HG02763 (cell line): Measurements from ENCODE around the gene DDR1.

Source experiments
- ATAC-seq: cut with Tn5 transposase; IDR thresholded peaks from one replicate; pipeline ENCODE4 v1.9.1; 2021; ENCODE audit warnings: mild to moderate bottlenecking, moderate library complexity; ENCODE audit not compliant: unreplicated experiment

The DDR1 gene

DNA sequence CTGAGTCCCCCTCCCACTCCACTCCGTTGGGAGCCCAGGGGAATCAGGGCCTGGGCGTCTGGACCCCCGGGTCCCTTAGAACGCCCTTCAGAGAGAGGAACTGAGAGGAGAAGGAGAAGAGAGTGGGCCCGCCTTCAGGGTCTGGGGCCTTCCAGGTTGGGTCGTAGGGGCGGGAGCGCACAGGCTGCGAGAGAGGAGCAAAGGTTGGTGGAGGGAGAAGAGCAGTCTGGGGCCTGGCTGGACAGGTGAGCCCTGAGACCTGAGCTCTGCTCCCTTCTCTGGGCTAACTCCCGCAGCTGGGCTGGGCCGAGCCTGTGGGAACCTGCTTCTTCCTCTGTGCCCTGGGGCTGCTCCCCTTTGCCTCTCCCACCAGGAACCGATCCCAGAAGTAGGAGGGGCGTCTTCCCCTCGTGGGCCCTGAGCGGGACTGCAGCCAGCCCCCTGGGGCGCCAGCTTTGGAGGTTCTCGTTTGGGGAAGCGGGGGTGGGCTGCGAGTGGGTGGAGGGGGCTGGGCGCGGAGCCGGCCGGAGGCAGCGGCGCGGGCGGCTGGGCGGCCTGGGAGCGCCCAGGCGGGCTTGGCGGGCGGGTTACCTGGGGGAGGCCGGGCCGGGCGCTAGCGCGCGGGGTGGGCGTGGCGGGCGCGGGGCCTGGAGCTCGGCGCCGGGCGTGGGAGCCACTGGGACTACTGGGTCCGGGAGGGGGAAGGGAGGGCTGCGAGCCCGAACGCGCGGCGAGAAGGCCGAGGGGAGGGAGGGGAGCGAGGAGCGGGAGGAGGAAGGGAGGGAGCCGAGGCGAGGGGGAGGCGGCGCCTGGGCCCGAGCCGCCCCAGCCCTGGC is at the start of gene DDR1:
Gene DDR1, plus strand, starts transcription at position 835 of the 836 bp plus-strand sequence. CDS start 4,211 bp downstream, outside the sequence.
- no peak for ATAC-seq

DNA sequence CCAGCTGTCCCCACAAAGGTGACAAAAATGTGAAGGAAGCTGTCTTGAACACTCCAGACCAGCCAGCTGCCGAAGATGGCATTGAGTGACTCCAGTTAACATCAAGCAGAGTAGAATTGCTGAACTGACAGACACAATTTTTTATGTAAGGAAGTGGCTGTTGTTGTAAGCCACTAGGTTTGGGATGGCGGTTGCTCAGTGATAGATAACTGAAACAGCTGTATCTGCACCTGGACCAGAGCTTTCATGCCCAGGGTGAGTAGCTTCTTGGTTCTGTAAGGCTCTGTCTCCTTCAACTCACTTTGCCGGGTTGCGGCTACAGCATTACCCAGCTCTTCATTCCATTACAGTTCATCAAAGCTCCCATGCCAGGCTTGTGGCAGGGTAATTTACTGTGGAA is 49.7 kb upstream of the DDR1 start:
- ATAC-seq = no peak

DNA sequence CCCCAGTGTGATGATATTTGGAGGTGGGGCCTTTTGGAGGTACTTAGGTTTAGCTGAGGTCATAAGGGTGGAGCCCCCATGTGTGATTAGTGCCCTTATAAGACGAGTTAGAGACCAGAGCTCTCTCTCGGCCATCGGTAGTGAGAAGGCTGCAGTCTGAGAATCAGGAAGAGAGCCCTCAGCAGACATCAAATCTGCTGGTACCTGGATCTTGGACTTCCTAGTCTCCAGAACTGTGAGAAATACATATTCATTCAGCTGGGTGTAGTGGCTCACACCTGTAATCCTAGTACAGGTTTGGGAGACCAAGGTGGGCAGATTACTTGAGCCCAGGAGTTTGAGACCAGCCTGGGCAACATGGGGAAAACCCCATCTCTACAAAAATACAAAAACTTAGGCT is 48.7 kb upstream of the DDR1 start:
- no peak for ATAC-seq

DNA sequence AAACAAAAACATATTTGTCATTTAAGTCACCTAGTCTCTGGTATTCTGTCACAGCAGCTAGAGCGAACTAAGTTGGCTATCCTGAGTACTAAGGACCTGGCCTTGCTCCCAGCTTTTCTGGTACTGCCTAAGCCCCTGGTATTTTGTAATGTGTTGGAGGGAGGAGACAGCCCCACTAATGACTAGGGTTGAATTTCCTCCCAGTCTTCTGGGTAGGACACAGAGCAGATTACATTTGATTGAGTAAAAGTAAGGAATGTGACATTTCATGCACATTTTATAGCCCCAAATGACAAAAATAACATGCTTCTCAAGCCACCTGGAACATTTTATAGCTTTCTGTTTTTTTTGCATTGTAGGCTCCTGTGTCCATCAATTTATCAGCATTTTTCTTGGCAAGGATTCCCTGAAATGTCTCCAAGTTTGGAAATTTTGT is 47.9 kb upstream of the DDR1 start:
- ATAC-seq = no peak

DNA sequence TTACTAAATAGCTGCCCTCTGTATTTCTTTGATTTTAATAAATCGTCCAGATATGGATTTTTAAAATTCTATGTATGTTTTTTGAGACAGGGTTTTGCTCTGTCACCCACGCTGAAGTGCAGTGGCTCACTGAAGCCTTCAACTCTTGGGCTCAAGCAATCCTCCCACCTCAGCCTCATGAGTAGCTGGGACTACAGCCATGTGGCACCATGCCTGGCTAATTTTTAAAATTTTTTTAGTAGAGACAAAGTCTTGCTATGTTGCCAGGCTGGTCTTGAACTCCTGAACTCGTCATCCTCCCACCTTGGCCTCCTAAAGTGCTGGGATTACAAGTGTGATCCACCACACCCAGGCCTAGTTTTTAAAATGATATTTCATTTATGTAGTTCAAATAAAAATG is 47.4 kb upstream of the DDR1 start:
- no peak for ATAC-seq

DNA sequence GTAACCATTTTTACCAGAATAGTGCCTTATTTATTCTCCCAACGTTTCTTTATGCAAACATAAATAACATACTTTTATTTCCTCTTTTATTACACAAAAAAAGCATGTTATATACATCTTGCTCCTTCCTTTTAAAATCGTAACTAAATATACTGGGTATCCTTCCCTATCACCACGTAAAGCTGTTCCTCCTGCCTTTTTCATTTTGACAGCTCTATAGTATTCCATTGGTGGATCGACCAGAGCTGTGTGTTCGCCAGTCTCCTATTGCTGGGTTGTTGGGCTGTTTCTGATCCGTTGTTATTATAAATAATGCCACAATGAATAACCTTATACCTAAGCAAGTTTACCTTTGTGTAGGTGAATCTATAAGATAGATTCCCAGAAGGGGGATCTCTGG is 46.9 kb upstream of the DDR1 start:
- no peak for ATAC-seq

DNA sequence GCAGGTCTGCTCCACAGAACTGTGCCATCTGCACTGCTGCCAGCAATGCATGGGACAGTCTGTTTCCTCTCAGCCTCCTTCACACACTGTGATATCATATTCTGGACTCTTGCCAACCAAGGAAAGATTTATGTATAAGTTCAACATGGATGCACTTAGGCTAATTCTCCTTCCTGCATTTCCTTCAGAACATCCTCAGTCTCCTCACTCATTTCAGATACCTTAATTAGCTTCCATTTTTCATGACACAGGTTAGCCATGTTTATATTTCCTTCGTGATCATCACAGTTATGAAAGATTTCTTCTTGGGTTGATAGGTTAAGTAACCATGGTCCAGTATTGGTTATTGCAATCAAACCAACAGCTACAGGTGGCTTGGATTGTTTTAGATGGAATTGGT is 46.4 kb upstream of the DDR1 start:
- no peak for ATAC-seq

DNA sequence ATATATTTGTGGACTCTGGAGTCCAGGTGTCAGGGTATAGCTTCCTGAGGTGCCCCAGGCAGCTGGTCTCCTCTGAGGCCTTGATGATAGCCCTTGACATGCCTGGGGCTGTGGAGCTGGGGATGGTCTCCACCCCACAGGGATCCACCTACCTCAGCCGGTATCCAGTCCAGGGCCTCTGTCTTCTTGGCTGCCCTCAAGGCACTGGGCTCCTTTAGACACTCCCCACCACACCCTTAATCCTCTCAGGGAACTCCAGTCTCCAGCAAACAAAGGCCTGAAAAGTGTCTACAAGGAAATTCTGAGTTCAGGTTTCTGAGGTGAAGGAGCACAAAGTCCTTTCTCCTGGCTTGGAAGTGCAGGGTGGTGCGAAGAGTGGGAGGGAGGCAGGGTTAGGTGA is 44.6 kb upstream of the DDR1 start:
- no peak for ATAC-seq

DNA sequence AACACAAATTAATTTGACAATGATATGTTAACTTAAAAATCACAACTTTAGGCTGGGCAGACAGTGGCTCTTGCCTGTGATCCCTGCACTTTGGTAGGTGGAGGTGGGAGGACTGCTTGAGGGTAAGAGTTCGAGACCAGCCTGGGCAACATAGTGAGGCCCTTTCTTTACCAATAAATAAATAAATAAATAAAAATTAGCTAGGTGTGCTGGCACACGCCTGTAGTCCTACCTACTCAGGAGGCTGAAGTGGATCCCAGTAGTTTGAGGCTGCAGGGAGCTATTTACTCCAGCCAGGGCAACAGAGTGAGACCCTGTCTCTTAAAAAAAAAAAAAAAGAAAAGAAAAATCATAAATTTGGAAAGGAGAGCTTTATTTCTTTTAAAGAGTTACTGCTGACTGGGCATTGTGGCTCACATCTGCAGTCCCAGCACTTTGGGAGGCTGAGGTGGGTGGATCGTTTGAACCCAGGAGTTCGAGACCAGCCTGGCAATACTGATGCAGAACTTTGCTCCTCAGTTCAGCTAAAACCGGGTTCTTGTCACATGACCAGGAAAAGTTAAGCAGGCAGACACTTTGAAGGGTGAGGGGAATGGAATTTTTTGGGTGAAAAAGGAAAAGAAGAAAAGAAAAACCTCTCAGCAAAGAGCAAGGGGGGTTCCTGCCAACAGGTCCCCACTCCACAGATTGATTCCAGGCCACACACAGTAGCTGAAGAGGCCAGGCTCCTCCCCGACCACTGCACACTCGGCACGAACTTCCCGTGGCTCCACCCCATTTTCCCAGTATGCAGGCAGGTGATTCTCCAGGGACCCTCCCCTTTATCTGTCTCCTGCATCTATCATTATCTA is 44.0 kb upstream of the DDR1 start:
- no peak for ATAC-seq

DNA sequence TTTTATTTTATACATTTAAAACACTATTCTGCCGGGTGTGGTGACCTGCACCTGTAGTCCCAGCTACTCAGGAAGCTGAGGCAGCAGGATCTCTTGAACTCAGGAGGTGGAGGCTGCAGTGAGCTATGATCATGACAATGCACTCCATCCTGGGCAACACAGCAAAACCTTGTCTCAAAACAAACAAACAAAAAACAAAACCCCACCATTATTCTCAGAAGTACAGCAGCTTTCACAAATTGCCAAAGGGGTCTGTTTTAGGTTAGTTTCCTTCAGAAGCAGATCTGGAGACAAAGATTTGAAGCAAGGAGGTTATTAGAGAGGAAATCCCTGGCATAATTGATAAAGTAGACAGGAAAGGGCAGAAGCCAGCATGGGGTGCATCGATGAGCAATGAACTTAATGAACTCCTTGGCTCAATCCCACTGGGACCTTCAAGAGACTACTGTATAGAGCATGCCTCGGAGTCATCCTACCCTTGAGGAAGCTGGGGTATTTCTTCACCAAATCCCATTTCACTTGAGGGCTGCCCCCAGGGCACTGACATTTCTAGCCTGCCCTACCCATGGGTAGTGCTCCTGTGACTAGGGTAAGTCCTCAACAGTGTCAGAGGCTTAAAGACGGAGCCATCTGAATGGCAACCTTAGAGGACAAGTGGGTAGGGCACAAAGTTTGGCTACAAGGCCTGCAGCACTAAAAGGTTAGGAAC is 43.2 kb upstream of the DDR1 start:
- ATAC-seq = no peak

DNA sequence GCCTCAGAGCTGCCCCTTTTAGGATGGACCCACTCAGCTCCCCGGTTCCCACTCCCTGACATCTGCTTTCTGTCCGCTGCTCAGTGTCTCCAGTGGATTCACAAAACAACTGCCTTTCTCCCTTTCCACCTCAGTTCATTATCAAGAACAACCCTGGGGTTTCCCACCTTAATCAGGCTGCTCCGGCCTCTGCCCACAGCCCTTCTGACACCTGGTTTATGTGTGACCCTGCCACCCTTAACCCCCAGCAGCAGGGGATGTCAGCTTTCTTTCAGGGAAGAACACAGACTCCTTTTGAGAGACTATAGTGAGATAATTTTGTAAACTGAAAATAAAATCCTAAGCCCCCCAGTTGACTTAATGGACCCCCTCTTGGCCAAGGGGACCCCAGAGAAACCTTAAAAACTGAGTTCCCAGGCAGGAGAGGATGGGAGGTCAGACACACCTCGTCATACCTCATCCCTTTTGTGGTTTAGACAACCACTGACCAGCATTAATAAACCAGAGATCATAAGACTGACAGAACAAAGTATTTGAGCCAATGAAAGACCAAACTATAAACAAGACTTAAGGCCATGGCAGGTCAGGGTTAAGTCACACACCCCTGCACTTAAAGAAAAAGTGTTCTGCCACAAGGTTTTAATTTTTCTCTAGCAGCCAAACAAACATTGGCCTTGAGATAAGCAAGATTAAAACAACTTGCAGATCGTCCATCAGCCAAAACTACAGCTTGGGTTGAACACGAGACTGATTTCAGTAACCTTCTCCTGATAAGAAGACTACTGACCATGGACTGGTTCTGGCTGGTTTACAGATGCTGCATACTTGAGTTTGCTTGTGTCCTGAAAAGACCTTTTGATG is 42.4 kb upstream of the DDR1 start:
- ATAC-seq = no peak

DNA sequence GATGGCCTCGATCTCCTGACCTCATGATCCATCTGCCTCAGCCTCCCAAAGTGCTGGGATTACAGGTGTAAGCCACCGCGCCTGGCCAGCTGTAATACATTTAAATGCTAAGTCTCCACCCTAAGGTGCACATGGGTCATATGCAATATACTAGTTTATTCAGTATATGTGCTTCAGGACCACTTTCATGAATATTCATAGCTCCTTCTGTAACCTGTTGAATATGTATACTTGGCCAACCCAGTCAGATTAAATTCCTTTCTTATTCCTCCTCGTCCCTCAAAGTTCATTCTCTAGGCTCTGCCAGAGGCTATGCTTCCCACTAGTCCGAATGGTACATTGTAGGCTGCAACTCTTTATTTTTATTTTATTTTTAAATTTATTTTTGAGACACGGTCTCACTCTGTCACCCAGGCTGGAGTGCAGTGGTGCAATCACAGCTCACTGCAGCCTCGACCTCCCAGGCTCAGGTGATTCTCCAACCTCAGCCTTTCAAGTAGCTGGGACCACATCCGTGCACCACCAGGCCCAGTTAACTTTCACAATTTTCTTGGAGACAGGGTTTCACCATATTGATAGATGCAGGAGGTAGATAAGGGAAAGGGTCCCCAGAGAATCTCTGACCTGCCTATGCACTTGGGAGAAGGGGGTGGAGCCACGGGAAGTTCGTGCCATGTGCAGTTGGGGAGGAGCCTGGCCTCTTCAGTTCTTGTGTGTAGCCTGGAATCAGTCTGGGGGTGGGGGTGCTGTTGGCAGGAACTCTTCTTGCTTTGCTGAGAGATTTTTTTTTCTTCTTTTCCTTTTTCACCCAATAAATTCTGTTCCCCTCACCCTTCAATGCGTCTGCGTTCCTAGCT is 41.3 kb upstream of the DDR1 start:
- no peak for ATAC-seq

DNA sequence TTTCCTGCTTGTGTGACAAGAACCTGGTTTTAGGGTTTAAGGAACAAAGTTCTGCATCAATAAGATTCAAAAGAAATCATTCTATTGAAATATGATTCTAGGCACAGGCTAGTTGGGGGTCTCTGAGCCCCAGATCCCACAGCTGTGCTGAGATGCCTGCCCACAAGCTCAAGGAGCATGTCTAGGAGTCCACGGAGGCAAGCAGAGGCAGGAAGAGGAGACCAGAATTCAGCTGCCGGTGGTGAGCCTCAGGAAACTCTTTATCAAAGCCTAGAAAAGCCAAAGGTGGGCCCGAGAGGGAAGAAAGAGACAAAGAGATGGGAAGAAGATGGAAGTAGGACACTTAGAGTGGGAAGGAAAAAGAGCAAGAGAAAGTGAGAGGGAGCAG is 40.7 kb upstream of the DDR1 start:
- ATAC-seq = no peak

DNA sequence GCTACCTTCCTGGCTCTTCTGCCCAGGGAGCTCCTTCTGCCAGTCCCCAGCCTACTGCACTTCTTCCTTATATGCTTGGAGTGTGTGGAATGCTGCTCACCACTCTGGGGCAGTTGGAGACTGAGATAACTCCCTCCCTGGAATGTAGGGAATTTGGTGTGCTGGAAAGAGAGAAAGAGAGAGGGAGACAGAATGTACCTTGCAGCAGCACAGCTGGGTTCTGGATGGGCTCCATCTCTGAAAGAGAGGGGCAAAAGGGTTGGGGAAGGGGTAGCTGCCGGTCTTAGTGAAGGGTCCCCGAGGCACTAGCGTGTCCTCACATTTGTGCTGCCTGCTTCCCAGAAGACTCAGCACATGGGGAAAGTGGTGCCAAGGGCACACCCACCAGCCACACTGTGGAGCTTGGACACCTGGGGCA is 40.2 kb upstream of the DDR1 start:
- ATAC-seq = no peak

DNA sequence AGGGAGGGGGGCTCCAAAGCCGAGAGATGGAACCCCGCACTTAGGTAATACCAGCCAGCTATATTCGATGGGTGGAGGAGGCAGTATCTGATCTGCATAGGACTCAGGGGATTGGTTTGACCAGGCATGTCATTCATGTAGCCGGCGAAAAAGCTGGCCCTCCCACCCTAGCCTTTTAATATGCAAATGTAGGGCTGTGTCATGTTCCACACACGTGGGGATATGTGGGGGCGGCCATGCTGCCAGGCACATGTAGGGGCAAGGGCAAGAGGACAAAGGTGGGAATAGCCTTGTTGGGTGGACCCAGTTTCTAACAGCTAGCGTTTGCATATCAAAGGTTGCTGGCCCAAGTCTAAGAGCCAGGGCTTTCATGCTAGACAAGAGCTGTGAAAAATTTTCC is 39.1 kb upstream of the DDR1 start:
- ATAC-seq = no peak

DNA sequence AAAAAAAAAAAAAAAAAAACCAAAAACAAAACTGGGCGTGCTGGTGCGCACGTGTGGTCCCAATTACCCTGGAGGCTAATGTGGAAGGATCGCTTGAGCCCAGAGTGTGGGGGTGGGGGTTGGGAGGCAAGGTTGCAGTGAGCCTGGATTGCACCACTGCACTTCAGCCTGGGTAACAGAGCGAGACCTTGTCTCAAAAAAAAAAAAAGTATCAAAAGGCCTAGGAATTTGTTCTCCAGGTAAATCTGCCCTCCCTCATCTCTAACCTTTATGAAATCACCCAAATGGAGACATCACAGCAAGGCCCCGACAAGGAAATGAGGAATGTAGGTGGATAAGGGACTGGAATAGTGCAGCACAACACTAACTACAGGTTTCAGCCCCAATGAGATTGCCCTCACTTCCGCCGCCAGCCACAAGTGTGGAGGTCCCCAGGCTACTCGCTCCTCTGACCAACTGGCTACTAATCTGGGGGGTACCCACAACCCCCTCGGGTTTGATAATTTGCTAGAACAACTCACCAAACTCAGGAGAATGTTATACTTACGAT is 36.8 kb upstream of the DDR1 start:
- no peak for ATAC-seq

DNA sequence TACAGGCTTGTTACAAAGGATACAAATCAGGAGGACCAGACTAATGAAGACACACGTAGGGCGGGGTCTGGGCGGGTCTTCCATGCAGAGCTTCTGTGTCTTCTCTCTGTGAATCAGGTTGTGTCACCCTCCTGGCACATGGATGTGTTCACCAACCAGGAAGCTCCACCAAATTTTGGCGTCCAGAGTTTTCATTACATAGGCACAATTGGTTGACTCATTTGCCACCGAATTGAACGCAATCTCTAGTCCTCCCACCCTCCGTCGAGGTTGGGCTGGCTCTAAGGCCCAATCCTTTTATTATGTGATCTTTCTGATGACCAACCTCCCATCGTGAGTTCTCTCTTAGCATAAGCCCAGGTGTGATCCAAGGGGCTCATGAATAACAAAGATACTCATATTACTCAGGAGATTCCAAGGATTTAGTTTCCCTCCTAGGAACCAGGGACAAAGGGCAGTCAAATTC is 36.3 kb upstream of the DDR1 start:
- ATAC-seq = no peak

DNA sequence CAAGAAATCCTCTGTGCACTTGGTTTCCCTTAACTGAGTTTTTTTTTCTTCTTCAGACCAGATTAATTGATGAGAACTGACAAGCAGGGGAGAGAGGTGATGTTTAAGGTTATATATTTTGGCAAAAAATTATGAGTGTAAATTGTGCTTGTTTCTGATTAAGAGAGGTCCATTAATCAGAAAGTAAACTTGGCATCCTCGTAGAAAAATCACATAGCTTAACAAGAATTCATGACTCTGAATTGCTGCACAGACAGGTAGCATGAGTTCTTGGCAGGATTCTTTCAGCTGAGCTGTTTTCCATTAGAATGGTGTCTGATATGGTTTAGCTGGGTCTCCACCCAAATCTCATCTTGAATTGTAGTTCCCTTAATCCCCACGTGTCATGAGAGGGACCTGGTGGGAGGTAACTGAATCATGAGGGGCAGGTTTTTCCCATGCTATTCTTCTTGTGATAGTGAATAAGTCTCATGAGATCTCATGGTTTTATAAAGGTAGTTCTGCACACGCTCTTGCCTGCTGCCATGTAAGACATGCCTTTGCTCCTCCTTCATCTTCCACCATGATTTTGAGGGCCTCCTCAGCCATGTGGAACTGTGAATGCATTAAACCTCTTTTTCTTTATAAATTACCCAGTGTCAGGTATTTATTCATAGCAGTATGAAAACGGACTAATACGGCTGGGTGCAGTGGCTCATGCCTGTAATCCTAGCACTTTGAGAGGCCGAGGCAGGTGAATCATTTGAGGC is 34.2 kb upstream of the DDR1 start:
- ATAC-seq = no peak
